NCI-H748 (cell line): ENCODE results near the gene PRR33.

Source experiments
- DNase-seq: peaks from one replicate; lab custom pipeline; 2025; ENCODE audit not compliant: unreplicated experiment; lab: John Stamatoyannopoulos, UW

The PRR33 gene

DNA sequence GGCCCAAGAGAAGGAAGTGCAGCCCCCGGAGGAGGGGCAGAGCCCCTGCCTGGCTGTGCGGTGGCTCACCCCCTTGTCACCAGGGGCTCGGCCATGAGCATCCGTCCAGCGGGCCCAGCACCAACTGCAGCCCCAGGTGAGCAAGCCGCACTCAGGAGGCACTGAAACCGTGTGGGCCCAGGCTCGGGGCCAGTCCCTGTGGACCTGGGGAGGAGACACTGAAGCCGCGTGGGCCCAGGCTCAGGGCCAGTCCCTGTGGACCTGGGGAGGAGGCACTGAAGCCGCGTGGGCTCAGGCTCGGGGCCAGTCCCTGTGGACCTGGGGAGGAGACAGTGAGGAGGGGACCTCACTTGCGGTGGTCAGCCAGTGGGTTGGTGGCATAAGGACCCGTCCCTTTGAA lies 24.9 kb downstream of the PRR33 start:
- no peak for DNase-seq

- DNase-seq: no peak
Observed at GRCh38 chr11:1866226-1866625, 25.5 kb downstream of the PRR33 start.

DNA sequence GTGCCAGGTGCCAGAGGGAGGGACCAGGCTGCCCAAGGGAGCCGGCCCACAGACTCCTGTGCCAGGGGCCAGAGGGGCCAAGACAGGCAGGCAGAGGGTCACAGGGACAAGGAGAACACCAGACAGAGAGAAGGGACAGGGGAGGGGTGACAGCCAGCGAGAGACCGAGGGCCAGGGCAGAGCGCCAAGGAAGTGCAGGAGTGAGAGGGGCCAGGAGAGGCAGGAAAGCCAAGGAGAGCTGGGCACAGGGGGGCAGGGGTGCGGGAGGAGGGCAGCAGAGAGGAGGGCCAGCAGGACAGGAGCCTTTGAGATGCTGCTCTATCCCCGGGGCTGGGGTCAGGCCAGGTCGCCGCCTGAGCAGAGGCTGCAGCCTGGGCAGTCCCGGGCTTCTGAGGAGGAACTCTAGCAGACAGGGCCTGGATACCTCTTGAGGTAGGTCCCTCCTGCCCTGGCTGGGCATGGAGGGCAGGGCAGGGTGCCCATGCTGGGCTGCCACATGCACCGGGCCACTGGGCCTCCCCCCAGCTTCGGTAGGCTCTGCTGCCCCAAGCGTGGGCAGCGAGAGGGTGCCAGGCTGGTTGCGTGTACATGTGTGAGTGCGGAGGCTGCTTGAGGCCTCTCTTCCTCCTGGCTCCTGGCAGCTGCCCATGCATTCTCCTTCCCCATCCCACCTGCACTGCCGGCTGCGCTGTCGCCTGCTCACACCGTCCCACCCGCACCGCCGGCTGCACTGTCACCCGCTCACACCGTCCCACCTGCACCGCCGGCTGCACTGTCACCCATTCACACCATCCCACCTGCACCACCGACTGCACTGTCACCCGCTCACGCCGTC lies 26.6 kb downstream of the PRR33 start:
- DNase-seq: no peak

DNA sequence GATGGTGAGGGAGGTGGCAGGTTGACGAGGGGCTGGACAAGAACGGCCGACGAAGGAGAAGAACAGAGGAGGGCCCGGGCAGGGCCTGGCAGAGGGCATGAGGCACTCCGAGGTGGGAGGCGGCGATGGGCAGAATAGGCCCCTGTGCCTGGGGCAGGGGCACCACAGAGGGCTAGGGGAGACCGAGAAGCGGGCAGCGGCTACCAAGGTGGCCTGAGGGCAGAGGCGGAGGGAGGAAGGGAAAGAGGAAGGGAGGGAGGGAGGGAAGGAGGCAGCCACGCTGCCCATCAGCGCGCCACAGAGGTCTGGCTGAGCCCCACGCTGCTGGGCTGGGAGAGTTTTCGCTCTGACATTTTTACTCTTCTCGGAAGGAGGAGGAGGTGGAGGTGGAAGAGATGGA lies 27.5 kb downstream of the PRR33 start:
- no peak for DNase-seq

- DNase-seq: peak; percentile 80
Observed at GRCh38 chr11:1863352-1864216, 28.1 kb downstream of the PRR33 start.

DNA sequence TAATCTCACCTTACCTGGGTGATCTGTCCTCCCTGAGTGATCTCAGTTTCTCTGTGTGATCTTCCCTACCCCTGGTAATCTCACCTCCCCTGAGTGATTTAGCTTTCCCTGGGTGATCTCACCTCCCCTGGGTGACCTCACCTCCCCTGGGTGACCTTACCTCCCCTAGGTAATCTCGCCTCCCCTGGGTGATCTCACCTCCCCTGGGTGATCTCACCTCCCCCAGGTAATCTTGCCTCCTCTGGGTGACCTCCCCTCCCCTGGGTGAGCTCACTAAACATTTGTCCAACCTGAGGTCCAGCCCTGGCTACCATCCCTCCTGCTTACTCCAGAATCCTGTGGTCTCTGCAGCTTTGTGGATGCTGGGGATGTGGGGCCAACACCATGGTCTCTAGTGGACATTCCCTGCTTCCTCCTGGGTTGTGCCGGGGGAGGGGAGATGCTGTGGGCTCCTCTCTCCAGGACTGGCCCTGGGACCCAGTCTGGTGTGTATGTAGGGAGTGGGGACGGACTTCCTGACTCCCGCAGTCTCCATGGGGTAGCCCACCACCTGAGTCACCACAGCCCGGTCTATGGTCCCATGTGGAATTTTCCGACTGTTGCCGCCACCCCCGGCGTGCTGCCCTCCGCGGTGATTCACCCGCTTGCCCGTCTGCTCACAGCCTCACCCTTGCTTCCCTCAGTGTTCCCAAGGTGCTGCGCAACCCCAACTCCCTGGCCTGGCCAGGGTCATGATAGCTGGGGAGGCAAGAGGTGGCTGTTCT lies 28.9 kb downstream of the PRR33 start:
- no peak for DNase-seq

GRCh38 chr11:1861435-1862411 lies 30.0 kb downstream of the PRR33 start:
- DNase-seq: no peak

DNA sequence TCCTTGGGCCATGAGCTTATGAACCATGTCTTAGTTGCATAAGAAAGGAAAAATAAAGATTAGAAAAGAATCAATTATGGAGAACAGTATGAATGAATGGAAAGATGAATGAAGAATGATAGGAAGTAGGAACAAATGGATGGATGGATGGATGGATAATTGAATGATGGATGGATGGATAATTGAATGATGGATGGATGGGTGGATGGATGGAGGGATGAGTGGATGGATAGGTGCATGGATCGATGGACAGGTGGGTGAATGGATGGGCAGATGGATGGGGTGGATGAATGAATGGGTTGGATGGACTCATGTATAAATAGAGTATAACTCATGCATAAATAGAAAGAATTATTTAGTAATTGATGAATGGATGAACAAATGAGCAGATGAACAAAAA lies 31.6 kb downstream of the PRR33 start:
- no peak for DNase-seq

GRCh38 chr11:1859004-1859403 lies 32.7 kb downstream of the PRR33 start:
- DNase-seq: no peak

DNA sequence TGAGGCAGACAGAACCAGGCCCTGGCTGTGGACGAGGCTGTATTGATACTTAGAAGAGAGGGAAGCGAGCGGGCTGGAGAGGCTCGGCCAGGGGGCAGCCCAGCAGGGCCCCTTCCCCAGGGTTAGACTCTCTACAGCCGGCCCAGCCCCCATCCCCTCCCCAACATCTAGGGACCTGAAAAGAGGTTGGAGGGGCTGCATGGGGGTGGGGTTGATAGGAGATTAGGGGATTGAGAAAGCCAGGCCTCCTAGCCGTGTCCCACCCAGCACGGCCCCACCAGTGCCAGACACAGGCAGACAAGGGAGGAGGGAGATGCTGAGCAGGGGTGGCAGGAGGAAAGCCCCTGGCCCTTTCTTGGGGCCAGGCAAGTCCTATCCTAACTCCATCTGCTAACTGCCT lies 33.1 kb downstream of the PRR33 start:
- DNase-seq: no peak

DNA sequence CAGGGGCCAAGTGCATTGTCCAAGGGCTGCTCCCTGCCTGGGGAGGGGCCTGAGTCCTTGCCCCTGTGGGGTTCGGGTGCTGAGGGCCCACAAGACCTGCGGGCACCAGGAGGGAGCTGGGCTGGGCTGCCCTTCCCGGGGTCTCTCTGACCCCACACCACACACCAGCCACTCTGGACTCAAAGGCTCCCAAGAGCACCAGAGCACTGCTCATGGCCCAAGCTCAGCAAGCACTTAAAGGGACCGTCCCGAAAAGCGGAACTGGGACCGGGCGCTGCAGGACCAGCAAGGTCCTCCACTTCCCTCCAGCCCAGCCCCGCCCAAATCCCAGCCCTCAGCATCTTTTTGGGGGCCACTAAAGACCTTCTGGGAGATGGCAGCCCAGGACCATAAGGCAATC lies 33.5 kb downstream of the PRR33 start:
- DNase-seq: no peak

DNA sequence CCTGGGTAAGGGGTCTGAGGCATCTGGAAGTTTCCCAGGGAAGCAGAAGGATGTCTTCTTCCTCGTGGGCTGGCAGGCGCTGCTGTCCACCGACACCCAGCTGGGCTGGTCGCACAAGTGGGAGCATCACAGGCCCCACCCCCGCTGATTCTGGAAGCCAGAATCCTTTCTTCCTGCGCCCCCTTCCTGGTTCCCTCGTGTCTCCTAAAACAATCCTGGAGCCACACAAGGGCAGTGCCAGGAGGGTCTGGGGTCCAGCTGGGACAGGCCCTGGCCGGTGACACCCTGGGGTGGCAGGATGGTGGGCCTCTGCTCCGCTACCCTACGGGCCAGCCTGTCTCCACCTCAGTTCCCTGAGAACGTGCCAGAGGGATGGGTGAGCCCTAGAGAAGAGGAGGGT lies 34.6 kb downstream of the PRR33 start:
- DNase-seq: no peak

DNA sequence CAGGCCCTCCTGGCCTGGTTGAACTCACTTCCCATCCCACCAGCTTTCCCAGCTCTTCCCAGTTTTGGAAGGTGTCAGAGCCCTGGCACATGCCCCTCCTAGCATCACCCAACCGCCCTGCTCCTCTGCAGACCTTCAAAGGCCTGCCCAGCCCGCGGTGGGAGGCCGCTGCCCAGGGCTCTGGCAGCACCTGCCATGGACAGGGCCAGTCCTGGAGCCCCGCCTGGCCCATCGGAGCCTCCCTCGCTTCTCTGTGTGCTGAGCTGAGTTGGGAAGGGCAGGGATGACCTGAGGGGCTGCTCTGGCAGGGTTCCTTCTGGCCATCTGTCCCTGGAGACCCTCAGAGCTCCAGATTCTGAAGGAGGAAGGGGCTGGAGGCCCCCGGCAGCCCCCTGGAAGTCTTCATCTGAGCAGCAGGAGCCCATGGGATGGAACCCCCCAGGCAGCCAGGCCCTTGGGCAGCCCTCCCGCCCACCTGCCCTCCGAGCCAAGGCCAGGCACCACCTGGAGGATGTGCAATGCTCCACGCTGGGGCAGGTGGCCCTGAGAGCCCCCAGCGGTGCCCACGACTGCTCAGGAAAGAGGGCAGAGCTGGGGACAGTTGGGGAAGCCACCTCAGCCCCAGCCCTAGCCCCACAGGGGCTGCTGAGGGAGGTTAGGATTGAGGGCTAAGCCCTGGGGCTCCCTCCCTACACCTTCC lies 35.2 kb downstream of the PRR33 start:
- no peak for DNase-seq

DNA sequence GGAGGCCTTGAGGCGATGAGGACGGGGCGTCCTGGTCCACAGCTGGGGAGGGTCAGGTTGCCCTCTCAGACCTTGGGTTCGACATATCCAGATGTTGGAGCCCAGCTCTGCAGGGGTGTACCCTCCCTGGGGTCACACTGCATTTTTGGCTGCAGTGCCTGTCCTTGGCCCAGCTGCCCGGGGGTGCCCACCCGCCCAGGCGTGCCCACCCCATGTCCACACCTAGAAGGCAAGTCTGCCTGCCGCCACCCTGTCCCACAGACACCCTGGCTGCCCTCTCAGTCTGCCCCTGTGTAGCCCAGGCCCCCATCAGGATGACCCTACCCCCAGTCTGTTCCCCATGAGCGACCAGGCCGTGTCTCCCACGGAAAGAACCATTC lies 35.8 kb downstream of the PRR33 start:
- no peak for DNase-seq

DNA sequence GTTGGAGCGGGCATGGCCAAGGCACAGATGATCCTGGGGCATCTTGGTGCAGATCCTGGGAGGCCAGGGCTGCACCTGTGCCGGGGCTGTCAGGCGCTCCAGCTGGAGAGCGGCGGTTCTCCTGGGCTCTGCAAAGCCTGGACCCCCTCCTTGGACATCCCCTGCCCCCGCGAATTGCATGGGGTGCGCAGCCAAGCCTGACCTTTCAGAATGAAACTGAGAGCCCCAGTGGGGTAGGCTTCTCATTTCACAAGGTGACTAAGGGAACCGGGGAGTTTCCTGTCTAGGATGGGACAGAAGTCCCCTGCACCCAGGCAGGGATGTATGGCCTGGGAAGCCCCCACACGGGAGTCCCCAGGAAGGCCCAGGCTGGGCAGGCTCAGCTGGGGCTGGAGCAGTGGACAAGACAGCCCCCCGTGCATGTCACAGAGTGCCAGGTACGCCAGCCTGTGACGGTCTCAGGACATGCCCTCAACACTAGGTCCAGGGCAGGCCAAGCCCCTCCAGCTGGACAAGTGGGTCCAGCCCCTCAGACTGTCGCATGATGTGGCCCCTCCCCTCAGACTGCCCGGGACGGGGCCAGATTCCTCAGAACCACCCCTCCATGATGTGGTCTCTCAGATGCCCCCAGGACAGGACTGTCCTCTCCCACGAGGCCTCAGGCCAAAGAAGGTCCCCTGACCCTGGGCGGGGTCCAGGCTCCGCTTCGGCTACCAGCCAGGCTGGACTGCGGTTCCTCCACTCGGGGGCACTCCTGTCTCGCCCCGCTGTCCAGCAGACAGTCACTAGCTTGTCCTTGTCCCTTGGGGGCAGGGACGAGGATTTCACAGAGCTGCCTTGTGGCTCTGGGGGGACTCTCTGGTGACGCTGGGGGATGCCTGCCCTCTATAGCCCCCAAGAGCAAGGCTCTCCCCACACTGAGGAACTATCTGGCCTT lies 36.5 kb downstream of the PRR33 start:
- no peak for DNase-seq

- no peak for DNase-seq
Observed at GRCh38 chr11:1854132-1854948, 37.4 kb downstream of the PRR33 start.

DNA sequence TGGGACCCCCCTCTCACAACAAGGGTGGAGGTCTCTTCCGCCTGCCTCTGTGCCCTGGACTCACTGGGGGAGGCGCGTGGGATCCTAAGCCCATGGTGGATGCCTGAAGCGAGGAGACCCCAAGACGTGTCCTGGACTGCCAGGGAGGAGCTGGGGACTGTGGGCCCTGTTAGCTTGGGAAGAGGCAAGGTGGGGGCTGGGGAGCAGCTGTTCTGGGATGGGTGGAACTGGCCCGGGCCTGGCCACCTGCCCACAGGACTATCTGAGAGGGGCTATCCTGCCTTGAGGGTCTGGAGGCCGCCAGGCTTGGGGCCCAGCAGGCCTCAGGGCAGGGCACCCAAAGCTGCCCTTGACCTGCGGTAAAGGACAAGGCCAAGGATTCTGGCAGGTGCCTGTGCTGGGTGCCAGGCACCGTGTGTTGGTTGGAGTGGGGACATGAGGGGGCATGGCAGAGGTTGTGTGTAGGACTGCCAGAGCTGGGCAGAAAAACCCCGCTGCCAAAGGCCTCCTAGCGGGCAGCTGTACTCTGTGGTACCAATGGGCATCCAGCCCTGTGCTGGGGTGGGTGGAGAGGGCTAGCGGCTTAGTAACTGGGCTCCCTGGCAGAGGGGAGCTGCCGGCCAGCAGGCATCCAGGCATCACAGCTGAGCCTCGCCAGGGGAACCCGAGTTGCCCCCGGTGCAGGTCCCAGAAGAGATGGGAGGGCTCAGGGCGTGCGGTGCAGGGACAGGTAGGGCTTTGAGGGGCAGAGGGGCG lies 38.1 kb downstream of the PRR33 start:
- no peak for DNase-seq
